Ascending aorta (tissue), 2 donors: ENCODE measurements around the gene NOP53. TPM values are rescaled to one million over a fixed set of nuclear protein-coding genes. Genes with fewer than 3 reads are reported as not detected.
"Not testable (repeated sequence)": the region's sequence is repeated elsewhere in the genome, so short reads cannot be mapped to it uniquely, and the experiment has no call there.

Source experiments
- DNase-seq, 2 donors: peaks; one replicate each; pipeline ENCODE4 v3.0.0-alpha.2; 2019; ENCODE audit warnings: low spot score in 2 of 2
- H3K27ac ChIP-seq, 2 donors: fragments of 200-600 bp; sonication (generic); one replicate each; pipeline ENCODE4 v1.5.1; 2016 to 2017; ENCODE audit warnings: mild to moderate bottlenecking in 1 of 2
- H3K27me3 ChIP-seq: fragments of 200-600 bp; sonication (generic); one replicate; pipeline ENCODE4 v1.5.1; 2017
- H3K36me3 ChIP-seq, 2 donors: fragments of 200-600 bp; sonication (generic); one replicate each; pipeline ENCODE4 v1.5.1; 2016
- H3K4me1 ChIP-seq, 2 donors: fragments of 200-600 bp; sonication (generic); one replicate each; pipeline ENCODE4 v1.5.1; 2016 to 2017; ENCODE audit warnings: mild to moderate bottlenecking in 1 of 2
- H3K4me3 ChIP-seq, 2 donors: fragments of 200-600 bp; sonication (generic); one replicate each; pipeline ENCODE4 v1.5.1; 2016 to 2017; ENCODE audit warnings: mild to moderate bottlenecking in 1 of 2
- H3K9me3 ChIP-seq, 2 donors: fragments of 200-600 bp; sonication (generic); one replicate each; pipeline ENCODE4 v1.5.1; 2016
- intact Hi-C: fragments of 100-400 bp; cut with DNase I; formaldehyde crosslinking; loops from one replicate; pipeline ENCODE4 v1.15.1; 2023
- total RNA-seq: library from RNA; depleted of rRNA; stranded (reverse); fragments of >200 nt; gene quantifications from one replicate; pipeline ENCODE4 v1.1.0, GENCODE V29; 2016
- TF ChIP-seq, protein P1 (sequence below), 3 experiments: fragments of 200-600 bp in 2 of 3; fragments of 450-650 bp in 1 of 3; sonication (generic) in 2 of 3; IDR thresholded peaks; one replicate each; pipeline ENCODE4 v1.5.1; 2016 to 2019; ENCODE audit warnings: antibody characterized with exemption in 3 of 3, mild to moderate bottlenecking in 1 of 3, moderate library complexity in 1 of 3

NOP53 gene
- total RNA-seq, 1 donor from 2014 or later: 385 TPM

DNA sequence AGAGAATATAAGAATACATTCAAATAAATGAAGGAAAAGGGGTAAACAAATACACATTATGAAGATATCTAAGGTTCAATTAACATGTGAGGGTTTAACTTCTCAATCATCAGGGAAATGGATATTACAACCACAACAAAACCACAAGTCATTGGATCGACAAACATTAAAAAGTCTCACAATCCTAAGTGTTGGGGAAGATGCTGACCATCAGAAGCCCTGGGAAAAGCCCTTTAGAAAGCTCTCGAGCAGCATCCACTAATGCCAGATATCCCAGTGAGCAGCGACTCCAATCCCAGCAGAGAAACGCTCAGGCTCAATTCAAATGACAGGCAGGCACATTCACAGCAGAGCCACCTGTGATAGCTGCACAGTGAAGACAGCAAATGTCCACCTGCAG is 55.9 kb downstream of the NOP53 start:
- H3K4me1 ChIP-seq: no peaks in the 10 kb centered on the region
- no peak overlapping the region for H3K27ac ChIP-seq
- DNase-seq: no peak
- H3K4me3 ChIP-seq: no peak overlapping the region
- TF ChIP-seq, protein P1, sequence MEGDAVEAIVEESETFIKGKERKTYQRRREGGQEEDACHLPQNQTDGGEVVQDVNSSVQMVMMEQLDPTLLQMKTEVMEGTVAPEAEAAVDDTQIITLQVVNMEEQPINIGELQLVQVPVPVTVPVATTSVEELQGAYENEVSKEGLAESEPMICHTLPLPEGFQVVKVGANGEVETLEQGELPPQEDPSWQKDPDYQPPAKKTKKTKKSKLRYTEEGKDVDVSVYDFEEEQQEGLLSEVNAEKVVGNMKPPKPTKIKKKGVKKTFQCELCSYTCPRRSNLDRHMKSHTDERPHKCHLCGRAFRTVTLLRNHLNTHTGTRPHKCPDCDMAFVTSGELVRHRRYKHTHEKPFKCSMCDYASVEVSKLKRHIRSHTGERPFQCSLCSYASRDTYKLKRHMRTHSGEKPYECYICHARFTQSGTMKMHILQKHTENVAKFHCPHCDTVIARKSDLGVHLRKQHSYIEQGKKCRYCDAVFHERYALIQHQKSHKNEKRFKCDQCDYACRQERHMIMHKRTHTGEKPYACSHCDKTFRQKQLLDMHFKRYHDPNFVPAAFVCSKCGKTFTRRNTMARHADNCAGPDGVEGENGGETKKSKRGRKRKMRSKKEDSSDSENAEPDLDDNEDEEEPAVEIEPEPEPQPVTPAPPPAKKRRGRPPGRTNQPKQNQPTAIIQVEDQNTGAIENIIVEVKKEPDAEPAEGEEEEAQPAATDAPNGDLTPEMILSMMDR (IDR thresholded peaks at IDR 0.05): no peak
- H3K27me3 ChIP-seq: no peaks in the 10 kb centered on the region
- no peaks in the 10 kb centered on the region for H3K9me3 ChIP-seq
- intact Hi-C loops: no loop called here
- H3K36me3 ChIP-seq: no peaks in the 10 kb centered on the region

DNA sequence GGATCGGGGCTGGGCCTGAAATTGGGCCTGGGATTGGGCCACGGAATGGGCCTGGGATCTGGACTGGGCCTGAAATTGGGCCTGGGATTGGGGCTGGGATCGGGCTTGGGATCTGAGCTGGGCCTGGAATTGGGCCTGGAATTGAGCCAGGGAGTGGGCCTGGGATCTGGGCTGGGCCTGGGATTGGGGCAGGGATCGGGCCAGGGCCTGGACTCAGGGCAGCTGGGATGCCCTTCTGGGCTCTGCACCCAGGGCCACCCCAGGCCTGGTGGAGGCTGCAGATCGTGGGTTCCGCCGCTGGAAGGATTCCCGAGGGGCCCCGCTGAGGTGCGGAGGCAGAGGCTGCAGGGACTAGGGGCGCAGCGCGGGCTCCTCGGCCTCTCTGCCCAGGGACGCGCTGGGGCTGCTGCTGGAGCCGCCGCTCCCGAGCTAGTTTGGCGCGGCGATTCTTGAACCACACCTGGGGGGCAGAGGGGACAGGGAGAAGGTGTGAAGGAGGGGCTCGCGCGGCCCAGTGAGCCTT is 57.2 kb downstream of the NOP53 start:
- H3K9me3 ChIP-seq: no peaks in the 10 kb centered on the region
- intact Hi-C loops: no loop called here
- no peak overlapping the region for H3K27ac ChIP-seq
- H3K4me3 ChIP-seq: no peak overlapping the region
- no peaks in the 10 kb centered on the region for H3K4me1 ChIP-seq
- TF ChIP-seq, protein P1 (IDR thresholded peaks at IDR 0.05): no peak
- no peak for DNase-seq
- H3K36me3 ChIP-seq: no peaks in the 10 kb centered on the region
- H3K27me3 ChIP-seq: no peaks in the 10 kb centered on the region

DNA sequence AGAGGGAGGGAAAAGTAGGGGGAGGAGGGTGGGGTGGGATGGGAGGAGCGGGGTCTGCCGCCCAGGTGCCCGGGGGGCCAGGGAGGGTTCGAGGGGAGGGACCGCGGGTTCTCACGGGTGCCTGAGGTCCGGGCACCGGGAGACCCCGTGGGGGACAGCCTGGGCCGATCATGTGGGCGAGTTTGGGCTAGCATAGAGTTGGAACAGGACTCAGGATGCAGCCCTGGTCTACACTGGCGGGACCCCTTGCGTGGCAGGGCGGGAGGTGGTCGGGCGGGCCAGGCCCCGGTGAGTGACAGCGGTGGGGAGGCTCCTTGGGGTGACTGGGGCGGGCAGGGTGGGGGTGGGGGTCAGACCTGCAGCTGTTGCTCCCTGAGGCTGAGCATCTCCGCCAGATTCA is 57.8 kb downstream of the NOP53 start:
- H3K36me3 ChIP-seq, H3K27me3 ChIP-seq, DNase-seq: not testable (repeated sequence)

DNA sequence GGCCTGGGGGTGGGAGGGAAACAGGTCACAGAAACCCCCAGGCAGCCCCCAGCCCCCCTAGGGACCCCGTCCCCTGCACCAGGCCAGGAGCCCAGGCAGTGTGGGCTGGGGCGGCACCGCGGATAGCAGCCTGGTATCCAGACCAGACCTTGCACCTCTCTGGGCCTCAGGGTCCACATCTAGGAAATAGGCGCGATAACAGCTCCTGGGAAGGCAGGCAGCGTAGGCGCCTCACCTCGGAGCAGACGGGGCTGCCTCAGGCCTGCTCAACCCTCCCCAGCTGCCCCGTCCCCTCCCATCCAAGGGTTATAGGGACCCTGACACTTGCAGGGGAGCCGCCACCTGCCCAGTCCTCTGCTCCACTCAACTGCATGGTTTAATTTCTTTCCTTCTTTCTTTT is 58.3 kb downstream of the NOP53 start:
- H3K27me3 ChIP-seq, H3K4me1 ChIP-seq, intact Hi-C loops, DNase-seq, H3K27ac ChIP-seq, H3K9me3 ChIP-seq, H3K36me3 ChIP-seq, H3K4me3 ChIP-seq: not testable (repeated sequence)

More for the DNA sequence above, 57.8 kb downstream of the NOP53 start:
- intact Hi-C loops, H3K9me3 ChIP-seq, H3K27ac ChIP-seq, H3K4me3 ChIP-seq, H3K4me1 ChIP-seq: not testable (repeated sequence)

DNA sequence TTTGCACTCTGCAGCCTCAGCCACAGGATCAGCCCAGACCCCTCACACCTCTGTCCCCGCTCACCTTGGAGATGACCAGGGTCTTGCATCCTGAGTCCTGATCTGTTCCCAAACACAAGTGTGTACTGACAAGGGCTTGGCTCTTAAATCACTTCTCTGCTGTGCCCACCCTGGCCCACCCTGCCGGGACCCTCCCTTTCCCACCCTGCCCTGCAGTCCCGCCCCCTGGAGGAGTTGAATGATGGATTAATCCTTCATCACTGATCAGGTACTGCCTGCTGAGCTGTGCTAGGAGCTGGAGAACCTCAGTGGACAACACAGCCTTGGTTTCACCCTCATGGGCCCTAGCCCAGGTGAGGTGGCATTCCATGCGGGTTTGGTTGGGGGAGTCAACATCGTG is 59.1 kb downstream of the NOP53 start, which contains the start of gene TPRX1:
TSS of gene TPRX1 (minus strand) at position 101 of the 400 bp plus-strand sequence. CDS start at position 89, 12 bp downstream.
- H3K4me1 ChIP-seq, H3K27ac ChIP-seq, H3K27me3 ChIP-seq, H3K9me3 ChIP-seq, H3K4me3 ChIP-seq, DNase-seq, H3K36me3 ChIP-seq, intact Hi-C loops: not testable (repeated sequence)

DNA sequence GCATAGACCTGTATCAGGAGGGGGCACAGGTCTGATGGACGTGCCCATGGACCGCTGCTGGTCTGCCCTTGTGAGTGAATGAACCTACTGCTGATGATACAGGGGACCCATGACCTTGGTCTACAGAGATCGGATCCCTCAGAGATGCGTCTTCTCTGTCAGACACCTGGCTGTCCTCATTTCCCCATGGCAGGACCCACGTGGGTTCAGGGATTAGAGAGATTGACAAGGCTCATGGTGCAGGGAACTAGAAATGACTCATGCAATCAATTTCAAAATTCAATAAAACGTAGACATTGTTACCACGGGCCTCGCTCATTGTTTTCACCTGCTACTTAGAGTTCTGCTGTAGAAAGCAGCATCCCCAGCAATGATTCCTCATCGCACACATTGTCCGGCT is 60.0 kb downstream of the NOP53 start:
- DNase-seq: no peak
- Histone ChIP-seq H3K27ac (no peak overlapping the region), H3K4me3 (no peak overlapping the region), H3K4me1 (no peaks in the 10 kb centered on the region), H3K27me3 (no peaks in the 10 kb centered on the region), H3K36me3 (no peaks in the 10 kb centered on the region), H3K9me3 (no peaks in the 10 kb centered on the region)
- TF ChIP-seq, protein P1 (IDR thresholded peaks at IDR 0.05): no peak
- intact Hi-C loops: no loop called here

DNA sequence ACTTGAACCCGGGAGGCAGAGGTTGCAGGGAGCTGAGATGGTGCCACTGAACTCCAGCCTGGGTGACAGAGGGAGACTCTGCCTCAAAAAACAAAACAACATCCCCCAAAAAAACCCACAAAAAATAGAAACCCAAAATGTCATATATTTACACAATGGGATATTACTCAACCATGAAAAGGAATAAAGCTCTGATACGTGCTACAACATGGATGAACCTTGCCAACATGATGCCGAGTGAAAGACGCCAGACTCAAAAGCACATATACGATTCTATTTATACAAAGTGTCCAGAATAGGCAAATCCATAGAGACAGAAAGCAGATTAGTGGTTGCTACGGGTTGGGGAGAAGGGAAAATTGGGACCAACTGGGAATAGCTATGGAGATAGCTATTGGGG is 61.1 kb downstream of the NOP53 start:
- H3K4me3 ChIP-seq: no peak overlapping the region
- H3K27me3 ChIP-seq: no peaks in the 10 kb centered on the region
- no peak overlapping the region for H3K27ac ChIP-seq
- intact Hi-C loops: no loop called here
- no peak for DNase-seq
- H3K4me1 ChIP-seq: no peaks in the 10 kb centered on the region
- H3K36me3 ChIP-seq: no peaks in the 10 kb centered on the region
- TF ChIP-seq, protein P1 (IDR thresholded peaks at IDR 0.05): no peak
- no peaks in the 10 kb centered on the region for H3K9me3 ChIP-seq

Other genes with a start within 250 kb of the NOP53 start
- 102 TPM for gene NAPA, start 230.5 kb upstream of the NOP53 start, total RNA-seq
- gene ZNF541, start 172.4 kb upstream of the NOP53 start, total RNA-seq: not detected
- gene BICRA, start 136.4 kb upstream of the NOP53 start, total RNA-seq: 19.7 TPM
- 342 TPM for gene EHD2, start 32.1 kb upstream of the NOP53 start, total RNA-seq
- gene SELENOW, start 33.2 kb downstream of the NOP53 start, total RNA-seq: 771 TPM
- not detected for gene TPRX1, start 59.0 kb downstream of the NOP53 start, total RNA-seq
- gene CRX, start 76.4 kb downstream of the NOP53 start, total RNA-seq: not detected
- gene TPRX2, start 113.7 kb downstream of the NOP53 start, total RNA-seq: not detected
- gene SULT2A1, start 140.8 kb downstream of the NOP53 start, total RNA-seq: 2.1 TPM
- gene BSPH1, start 246.6 kb downstream of the NOP53 start, total RNA-seq: not detected
- not detected for gene ELSPBP1, start 249.1 kb downstream of the NOP53 start, total RNA-seq